Peyer's patch (tissue), 4 donors: ENCODE results near the gene VPS26A.

ENCODE experiments used
- CTCF ChIP-seq, 6 experiments: fragments of 450-650 bp in 4 of 6; fragments of 200-600 bp in 2 of 6; sonication (generic) in 1 of 6; IDR thresholded peaks; one replicate each; pipeline ENCODE4 v1.5.1; 2017 to 2019; ENCODE audit warnings: antibody characterized with exemption in 6 of 6, mild to moderate bottlenecking in 3 of 6, moderate library complexity in 1 of 6
- POLR2A ChIP-seq, 2 donors: fragments of 450-650 bp; IDR thresholded peaks; one replicate each; pipeline ENCODE4 v1.5.1; 2017; ENCODE audit warnings: antibody characterized with exemption in 2 of 2, mild to moderate bottlenecking in 2 of 2, moderate library complexity in 2 of 2

GRCh38 chr10:69100136-69100872, 23.7 kb upstream of the VPS26A start:
- TF ChIP-seq CTCF (IDR thresholded peaks at IDR 0.05) (no peak), POLR2A (IDR thresholded peaks at IDR 0.05) (no peak)
